ENCODE data around the gene CPB1. TPM values are rescaled to one million over a fixed set of nuclear protein-coding genes. Genes with fewer than 3 reads are reported as not detected.

Gene CPB1
- total RNA-seq, 4 donors from 2014 or later, result 0.66 TPM; not detected in 3

GRCh38 chr3:148889828-148890227 is 62.2 kb downstream of the CPB1 start:
- no peaks in the 10 kb centered on the region for H3K9me3 ChIP-seq

GRCh38 chr3:148896062-148896461 is 68.5 kb downstream of the CPB1 start:
- H3K27me3 ChIP-seq, result no peaks in the 10 kb centered on the region
- no peaks in the 10 kb centered on the region for H3K4me1 ChIP-seq
- TF ChIP-seq POLR2A (IDR thresholded peaks at IDR 0.05) (no peak), CTCF (IDR thresholded peaks at IDR 0.05) (no peak)
- H3K9me3 ChIP-seq, result no peaks in the 10 kb centered on the region
- no peak overlapping the region for H3K4me3 ChIP-seq
- DNase-seq, result no peak
- H3K27ac ChIP-seq, result no peak overlapping the region
- H3K36me3 ChIP-seq, result no peaks in the 10 kb centered on the region

More at GRCh38 chr3:148889828-148890227, 62.2 kb downstream of the CPB1 start:
- Histone ChIP-seq H3K4me1 (no peaks in the 10 kb centered on the region), H3K27me3 (no peaks in the 10 kb centered on the region), H3K36me3 (no peaks in the 10 kb centered on the region), H3K4me3 (no peak overlapping the region), H3K27ac (no peak overlapping the region)
- no peak for DNase-seq
- TF ChIP-seq CTCF (IDR thresholded peaks at IDR 0.05) (no peak), POLR2A (IDR thresholded peaks at IDR 0.05) (no peak)

- Histone ChIP-seq H3K27ac (no peak overlapping the region), H3K9me3 (no peaks in the 10 kb centered on the region), H3K36me3 (no peaks in the 10 kb centered on the region), H3K4me3 (no peak overlapping the region), H3K27me3 (no peaks in the 10 kb centered on the region), H3K4me1 (no peaks in the 10 kb centered on the region)
- TF ChIP-seq CTCF (IDR thresholded peaks at IDR 0.05) (no peak), POLR2A (IDR thresholded peaks at IDR 0.05) (no peak)
- no peak for DNase-seq
Observed at GRCh38 chr3:148901987-148902791, 74.6 kb downstream of the CPB1 start.

GRCh38 chr3:148903022-148903442 is 75.4 kb downstream of the CPB1 start:
- H3K27me3 ChIP-seq, result no peaks in the 10 kb centered on the region
- TF ChIP-seq POLR2A (IDR thresholded peaks at IDR 0.05) (no peak), CTCF (IDR thresholded peaks at IDR 0.05) (no peak)
- no peaks in the 10 kb centered on the region for H3K4me1 ChIP-seq
- H3K27ac ChIP-seq, result no peak overlapping the region
- H3K36me3 ChIP-seq, result no peaks in the 10 kb centered on the region
- H3K4me3 ChIP-seq, result no peak overlapping the region
- H3K9me3 ChIP-seq, result no peaks in the 10 kb centered on the region
- no peak for DNase-seq

GRCh38 chr3:148903941-148904340 is 76.3 kb downstream of the CPB1 start:
- Histone ChIP-seq H3K4me1 (no peaks in the 10 kb centered on the region), H3K36me3 (no peaks in the 10 kb centered on the region), H3K27ac (no peak overlapping the region), H3K4me3 (no peak overlapping the region), H3K9me3 (no peaks in the 10 kb centered on the region), H3K27me3 (no peaks in the 10 kb centered on the region)
- no peak for TF ChIP-seq CTCF (IDR thresholded peaks at IDR 0.05)
- TF ChIP-seq POLR2A (IDR thresholded peaks at IDR 0.05), result no peak
- no peak for DNase-seq

All from Peyer's patch (tissue), 4 donors.